GM18951 (cell line): ENCODE data around the gene CARD14.
"Not testable (repeated sequence)": the region's sequence is repeated elsewhere in the genome, so short reads cannot be mapped to it uniquely, and the experiment has no call there.

Experiments used
- POLR2A ChIP-seq: IDR thresholded peaks from 4 replicates; pipeline ENCODE4 v1.6.1; 2011; ENCODE audit warnings: mild to moderate bottlenecking; ENCODE audit not compliant: insufficient read length, insufficient read depth; ENCODE audit errors: extremely low read depth
- in situ Hi-C: fragments of 300-500 bp; cut with MboI; formaldehyde crosslinking; loops from one replicate; pipeline ENCODE4 v1.12.0; 2022; ENCODE audit warnings: low sequenced_read_pairs, mixed read lengths, inconsistent platforms; ENCODE audit not compliant: unreplicated experiment

Gene CARD14

GRCh38 chr17:80183581-80184422 is 14.0 kb downstream of the CARD14 start:
- in situ Hi-C loops = no loop called here
- TF ChIP-seq POLR2A = no peak

- no peak for TF ChIP-seq POLR2A
- in situ Hi-C loops = no loop called here
Measured at GRCh38 chr17:80184423-80184714, 14.5 kb downstream of the CARD14 start.

DNA sequence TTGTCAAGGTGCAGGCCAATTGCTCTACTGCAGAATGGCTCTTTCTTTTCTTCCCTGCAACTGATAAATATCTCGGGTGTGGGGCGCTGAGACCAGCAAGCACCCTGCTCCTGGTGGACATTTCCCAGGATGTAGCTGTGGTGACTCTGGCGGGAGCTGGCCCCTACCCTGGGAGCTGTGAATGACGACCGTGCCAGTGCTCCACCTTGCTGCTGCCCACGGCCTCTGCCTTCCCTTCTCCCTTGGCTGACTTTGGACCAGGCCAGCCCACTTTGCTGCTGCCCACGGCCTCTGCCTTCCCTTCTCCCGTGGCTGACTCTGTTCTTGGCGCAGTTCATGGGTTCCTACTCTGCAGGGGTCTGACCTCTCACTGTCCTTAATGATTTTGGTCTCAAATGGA is 16.1 kb downstream of the CARD14 start:
- TF ChIP-seq POLR2A = no peak
- in situ Hi-C loops = no loop called here

DNA sequence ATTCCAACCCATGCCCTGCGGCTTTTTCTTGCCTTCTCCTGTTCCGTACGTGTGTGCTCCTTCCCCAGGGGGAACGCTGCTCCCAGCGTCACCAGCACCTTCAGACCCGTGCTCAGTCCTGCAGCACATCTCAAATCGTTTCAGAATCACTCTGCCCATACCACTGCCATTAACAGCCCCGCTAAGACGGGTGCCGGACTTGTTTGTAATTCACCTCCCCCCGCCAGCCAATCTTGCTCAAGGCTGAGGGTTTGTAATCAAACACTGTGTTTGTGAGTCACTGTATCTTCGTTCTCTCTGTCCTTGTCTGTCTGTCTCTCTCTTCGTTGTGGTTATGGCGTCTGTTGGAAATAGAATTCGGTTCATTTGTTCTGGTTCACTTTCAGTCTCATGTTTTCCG is 17.3 kb downstream of the CARD14 start:
- TF ChIP-seq POLR2A = no peak
- in situ Hi-C loops = no loop called here

- in situ Hi-C loops = no loop called here
- TF ChIP-seq POLR2A = no peak
Measured at GRCh38 chr17:80187515-80187941, 17.7 kb downstream of the CARD14 start.

DNA sequence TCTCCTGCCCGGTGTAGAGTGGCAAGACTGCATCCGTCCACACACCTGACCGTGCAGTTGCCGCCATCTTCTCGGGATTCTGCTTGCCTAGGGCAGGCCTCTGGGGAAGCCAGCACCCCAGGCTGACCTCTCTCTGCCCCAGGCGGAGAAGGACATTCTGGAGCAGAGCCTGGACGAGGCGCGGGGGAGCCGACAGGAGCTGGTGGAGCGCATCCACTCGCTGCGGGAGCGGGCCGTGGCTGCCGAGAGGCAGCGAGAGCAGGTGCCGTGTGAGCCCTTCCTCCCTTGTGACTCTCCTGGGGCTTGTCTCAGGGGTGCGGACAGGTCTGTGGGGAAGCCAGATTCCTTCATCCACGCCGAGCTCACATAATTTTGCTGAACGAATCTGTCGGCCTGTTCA is 19.8 kb downstream of the CARD14 start:
- in situ Hi-C loops = no loop called here

DNA sequence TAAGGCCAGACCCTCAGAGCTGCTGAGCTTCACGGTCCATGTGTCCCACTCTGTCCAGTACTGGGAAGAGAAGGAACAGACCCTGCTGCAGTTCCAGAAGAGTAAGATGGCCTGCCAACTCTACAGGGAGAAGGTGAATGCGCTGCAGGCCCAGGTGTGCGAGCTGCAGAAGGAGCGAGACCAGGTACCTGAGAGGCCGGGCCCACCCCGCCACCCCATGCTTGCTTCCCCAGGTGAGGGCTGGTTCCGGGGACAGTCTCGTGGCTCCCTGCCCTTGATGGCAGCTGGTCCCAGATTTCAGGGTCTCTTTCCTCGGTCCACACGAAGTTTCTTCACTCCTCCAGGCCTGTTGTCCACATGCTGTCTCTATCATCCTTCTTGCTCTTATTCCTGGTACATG is 20.9 kb downstream of the CARD14 start:
- in situ Hi-C loops = no loop called here
- no peak for TF ChIP-seq POLR2A

More for the DNA sequence above, 19.8 kb downstream of the CARD14 start:
- no peak for TF ChIP-seq POLR2A

DNA sequence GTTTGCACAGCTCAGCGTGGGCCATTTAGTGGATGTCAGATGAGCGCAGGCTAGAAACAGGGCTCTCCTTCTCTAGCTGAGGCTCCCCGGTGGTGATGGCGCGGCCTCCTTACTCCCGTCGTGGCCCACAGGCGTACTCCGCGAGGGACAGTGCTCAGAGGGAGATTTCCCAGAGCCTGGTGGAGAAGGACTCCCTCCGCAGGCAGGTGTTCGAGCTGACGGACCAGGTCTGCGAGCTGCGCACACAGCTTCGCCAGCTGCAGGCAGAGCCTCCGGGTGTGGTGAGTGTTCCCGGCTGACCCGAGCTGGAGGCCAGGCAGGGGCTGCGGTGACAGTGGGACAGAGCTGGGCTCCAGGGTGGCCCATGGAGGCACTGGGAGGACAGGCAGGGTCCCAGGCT is 21.4 kb downstream of the CARD14 start:
- in situ Hi-C loops = no loop called here
- TF ChIP-seq POLR2A = no peak

DNA sequence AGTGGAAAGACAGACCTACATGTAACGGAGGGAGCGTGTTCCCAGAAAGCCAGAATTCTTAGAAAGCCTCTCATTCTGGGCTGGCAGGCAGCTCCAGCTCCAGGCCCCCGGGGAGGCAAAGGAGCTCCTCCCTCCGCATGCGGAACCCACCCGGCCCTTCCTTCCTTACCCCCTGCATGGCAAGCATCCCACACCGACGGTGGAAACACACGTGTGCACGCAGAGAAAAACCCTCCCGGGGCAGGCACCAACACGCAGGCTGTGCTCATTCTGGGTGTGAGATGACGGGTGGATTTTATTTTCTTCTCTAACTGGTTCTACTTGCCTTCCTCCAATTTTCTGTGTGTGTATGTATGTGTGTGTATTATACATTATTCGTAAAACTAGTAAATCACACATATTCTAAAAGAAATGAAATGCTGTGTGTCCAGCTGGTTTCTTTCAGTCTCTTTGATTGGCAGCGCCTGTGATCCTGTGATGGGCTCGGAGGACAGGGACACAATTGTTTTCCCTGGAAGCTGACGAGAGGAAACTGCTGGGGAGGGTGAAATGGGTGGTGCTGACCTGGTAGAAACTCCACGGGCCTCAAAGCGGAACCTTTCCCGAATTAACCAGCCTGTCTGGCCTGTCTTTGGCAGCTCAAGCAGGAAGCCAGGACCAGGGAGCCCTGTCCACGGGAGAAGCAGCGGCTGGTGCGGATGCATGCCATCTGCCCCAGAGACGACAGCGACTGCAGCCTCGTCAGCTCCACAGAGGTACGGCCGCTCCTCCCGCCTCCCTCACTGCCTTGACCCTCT is 22.2 kb downstream of the CARD14 start:
- no peak for TF ChIP-seq POLR2A
- in situ Hi-C loops = no loop called here

GRCh38 chr17:80195141-80195540 is 25.3 kb downstream of the CARD14 start:
- in situ Hi-C loops = no loop called here
- no peak for TF ChIP-seq POLR2A

- in situ Hi-C loops = no loop called here
- TF ChIP-seq POLR2A = no peak
Measured at GRCh38 chr17:80195671-80196529, 26.1 kb downstream of the CARD14 start.

- no peak for TF ChIP-seq POLR2A
- in situ Hi-C loops = no loop called here
Measured at GRCh38 chr17:80196652-80197051, 26.8 kb downstream of the CARD14 start.

- TF ChIP-seq POLR2A = no peak
- in situ Hi-C loops = no loop called here
Measured at GRCh38 chr17:80198144-80198661, 28.4 kb downstream of the CARD14 start.

GRCh38 chr17:80199295-80199694 is 29.5 kb downstream of the CARD14 start:
- in situ Hi-C loops = not testable (repeated sequence)
